Femur (tissue), 1 donor: ENCODE measurements around the gene CENPB.
"Not testable (repeated sequence)": the region's sequence is repeated elsewhere in the genome, so short reads cannot be mapped to it uniquely, and the experiment has no call there.

ENCODE experiments used
- DNase-seq: peaks from one replicate; pipeline ENCODE4 v3.0.0-alpha.2; 2017

Gene CENPB

DNA sequence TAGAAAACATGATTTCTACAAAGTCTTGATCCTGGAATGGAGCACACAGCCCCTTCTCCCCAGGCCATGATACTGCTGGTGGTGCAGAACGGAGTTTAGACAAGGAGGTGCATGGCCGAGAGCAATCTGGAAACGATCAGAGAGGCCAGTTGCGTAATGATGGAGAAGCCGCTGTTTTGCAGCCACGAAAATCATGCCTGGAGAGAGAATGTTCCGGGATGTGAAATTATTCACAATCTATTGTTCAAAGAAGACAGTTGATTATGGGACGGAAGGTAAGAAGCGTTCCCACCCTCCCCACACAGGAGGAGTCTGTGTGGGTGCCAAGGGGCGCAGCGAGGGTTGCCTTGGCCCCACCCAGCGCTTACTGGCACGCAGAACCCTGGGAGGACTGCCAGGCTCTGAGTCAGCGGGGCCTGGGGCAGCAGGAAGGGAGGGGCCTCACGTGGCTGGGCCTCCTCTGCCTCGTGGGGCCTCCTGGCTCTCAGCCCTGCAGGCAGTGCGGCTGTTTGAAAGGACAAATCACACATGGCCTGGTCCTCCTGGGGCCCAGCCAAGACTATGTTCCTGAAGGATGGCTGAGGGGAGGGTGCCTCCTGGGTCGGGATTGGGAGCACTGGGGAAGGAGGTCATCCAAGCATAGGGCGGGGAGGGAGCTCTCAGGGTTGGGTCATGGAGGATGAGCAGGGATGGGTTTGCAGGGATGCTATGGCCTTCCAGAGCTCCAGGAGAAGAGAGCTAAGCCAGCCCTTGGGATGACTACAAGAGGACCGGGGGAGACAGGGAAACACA lies 25.1 kb upstream of the CENPB start:
- peak; percentile 98 for DNase-seq

DNA sequence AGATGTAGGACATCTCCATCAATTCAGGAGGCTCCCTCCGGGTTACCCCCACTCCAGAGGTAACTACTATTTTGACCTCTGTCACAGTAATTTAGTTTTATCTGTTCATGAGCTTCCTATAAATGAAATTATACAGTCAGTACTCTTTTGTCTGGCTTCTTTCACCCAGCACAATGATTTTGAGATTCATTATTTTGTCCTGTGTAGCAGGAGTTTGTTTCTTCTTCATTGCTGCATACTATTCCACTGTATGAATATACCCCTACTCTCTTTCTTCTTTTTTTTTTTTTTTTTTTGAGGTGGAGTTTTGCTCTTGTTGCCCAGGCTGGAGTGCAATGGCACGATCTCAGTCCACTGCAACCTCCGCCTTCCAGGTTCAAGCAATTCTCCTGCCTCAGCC lies 22.0 kb upstream of the CENPB start:
- no peak for DNase-seq

DNA sequence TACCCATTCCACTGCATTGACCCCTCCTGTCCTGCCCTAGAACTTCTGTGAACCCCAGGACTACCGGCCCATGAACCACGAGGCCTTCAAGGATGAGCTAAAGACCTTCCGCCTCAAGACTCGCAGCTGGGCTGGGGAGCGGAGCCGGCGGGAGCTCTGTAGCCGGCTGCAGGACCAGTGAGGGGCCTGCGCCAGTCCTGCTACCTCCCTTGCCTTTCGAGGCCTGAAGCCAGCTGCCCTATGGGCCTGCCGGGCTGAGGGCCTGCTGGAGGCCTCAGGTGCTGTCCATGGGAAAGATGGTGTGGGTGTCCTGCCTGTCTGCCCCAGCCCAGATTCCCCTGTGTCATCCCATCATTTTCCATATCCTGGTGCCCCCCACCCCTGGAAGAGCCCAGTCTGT lies 18.2 kb upstream of the CENPB start:
- DNase-seq = peak; percentile 19

DNA sequence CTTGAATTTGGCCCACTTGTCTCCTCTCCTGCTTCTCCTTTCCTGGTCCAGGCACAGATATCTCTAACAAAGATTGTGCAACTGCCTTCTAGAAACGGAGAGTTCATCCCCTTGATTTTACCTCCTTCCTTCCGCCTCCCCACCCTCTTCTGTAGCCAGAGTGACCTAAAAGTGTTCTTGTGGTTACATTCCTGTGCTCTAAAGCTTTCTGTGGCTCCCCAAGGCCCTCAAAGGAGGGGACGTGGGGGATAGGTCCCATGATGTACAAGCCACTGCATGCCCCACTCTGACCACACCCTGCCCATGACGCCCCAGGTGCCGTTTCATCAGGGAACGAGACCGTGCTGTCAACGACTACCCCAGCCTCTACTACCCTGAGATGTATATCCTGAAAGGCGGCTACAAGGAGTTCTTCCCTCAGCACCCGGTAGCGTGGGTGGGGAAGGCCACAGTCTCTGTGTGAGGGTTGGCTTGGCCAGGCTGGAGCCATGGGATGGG lies 17.8 kb upstream of the CENPB start:
- DNase-seq = no peak

DNA sequence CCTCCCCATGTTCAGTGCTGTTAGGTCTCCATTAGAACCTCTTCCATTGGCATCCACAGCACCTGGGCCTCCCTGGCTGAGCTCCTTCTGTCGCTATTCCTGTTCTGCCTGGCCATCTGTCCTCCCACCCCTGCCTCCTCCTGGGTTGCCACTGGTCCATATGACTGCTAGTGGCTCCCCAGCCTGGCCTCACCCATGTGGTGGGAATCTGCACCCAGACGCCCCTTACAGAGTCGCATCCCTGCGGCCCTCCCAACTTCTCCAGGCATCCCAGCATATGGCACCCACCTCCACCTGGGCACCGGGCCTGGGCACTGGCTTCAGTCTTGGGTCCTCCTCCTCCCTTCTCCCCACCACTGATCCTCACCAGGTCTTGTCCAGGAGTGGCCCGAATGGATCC lies 17.3 kb upstream of the CENPB start:
- peak; percentile 10 for DNase-seq

DNA sequence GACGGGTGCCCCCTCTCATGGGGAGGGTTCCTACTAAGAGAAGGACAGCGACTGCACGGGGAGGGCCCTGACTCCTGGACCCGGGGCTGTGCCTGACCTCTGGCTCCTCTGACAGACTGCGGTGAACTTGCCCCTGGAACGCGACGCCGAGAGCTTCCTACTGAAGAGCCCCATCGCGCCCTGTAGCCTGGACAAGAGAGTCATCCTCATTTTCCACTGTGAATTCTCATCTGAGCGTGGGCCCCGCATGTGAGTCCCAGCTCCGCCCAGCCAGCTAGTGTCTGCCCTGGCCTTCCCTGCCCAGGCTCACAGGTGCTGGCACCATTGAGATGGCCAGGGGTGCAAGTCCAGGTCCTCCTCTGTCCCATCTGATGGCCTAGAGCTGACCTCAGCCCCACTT lies 16.7 kb upstream of the CENPB start:
- DNase-seq = peak; percentile 13

DNA sequence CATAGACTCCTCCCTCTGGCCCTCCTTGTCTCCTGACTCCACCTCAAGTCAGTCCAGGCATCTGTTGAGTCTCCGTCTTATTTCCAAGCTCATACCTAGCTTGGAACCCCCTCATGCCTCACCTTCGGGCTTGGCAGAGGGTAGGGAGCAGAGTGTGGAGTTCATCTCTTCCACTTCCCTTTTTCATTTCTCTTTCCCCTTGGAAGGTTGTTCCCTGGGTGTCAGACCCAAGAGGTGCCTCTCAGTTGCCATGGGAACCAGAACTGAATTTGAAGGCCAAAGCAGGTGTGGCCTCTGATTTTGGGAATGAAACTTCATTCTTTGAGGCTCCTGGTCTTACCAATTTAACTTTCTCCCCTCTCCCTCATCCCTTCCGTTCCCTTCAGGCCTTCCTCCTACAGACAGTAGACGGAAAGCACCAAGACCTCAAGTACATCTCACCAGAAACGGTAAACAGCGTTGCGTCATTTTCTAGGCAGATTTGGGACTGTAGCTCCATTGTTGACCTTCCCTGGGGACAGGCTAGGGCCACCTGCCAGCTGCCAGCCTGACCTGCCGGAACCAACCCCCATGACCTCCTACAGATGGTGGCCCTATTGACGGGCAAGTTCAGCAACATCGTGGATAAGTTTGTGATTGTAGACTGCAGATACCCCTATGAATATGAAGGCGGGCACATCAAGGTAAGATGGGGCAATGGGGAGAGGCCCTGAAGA lies 16.1 kb upstream of the CENPB start:
- DNase-seq = no peak

DNA sequence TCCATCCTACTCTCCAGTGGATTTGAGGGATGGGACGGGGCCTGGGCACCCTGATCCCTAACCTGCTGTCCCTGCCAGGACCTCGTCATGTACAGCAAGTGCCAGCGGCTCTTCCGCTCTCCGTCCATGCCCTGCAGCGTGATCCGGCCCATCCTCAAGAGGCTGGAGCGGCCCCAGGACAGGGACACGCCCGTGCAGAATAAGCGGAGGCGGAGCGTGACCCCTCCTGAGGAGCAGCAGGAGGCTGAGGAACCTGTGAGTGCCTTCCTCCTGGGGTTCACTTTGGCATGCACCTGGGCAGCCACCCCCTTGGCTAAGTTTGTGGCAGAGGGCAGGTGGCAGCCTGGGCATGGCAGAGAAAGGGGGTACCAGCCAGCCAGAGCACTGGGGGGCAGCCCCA lies 15.3 kb upstream of the CENPB start:
- no peak for DNase-seq

DNA sequence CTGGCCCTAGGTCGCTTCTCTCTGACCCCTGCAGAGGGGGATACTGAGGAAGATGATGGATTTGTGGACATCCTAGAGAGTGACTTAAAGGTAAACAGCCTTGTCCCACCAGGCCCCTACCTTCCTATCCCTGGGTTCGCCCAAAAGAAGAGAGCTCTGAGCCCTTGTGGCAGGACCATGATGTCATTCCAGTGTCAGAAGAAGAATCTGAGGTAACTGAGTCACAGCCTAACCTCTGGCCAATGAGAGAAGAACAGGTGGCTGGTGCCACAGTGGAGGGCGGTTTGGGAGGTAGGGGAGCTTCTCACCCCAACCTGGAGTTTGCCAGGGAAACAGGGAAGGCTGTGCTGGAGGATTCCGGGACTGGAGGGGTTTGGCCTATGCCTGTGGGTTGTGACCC lies 14.8 kb upstream of the CENPB start:
- no peak for DNase-seq

DNA sequence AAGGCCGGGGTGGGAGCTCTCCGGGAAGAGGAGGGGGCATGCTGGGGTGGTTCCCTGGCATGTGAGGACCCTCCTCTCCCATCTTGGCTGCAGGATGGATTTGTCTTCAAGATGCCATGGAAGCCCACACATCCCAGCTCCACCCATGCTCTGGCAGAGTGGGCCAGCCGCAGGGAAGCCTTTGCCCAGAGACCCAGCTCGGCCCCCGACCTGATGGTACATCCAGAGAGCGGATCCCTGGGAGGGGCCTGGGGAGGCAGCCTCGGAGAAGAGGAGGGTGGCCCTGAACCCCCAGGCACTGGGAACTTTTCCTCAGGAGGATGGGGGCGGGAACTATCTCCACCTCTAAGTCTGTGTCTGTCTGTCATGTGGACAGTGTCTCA lies 14.3 kb upstream of the CENPB start:
- DNase-seq = no peak

DNA sequence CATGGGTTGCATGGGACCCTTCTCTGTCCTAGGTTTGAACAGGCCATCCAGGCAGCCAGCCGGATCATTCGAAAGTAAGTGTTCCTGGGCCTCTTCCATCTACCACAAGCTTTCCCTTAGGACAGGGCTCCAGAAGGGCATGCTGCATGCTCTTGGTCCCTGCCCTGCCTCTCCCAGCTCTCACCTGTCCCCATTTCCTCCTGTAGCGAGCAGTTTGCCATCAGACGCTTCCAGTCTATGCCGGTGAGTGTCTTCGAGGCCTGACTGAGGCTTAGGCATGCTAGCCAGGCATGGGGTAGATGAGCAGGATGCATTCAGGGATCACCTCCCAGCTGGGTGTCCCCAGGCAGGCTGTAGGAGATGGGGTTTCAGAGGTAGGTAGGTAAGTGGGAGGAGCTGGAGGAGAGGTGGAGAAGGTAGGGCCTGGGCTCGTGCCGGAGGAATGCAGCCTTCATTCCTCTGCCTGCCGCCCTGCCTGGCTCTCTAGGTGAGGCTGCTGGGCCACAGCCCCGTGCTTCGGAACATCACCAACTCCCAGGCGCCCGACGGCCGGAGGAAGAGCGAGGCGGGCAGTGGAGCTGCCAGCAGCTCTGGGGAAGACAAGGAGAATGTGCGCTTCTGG lies 13.8 kb upstream of the CENPB start:
- DNase-seq = peak; percentile 12

DNA sequence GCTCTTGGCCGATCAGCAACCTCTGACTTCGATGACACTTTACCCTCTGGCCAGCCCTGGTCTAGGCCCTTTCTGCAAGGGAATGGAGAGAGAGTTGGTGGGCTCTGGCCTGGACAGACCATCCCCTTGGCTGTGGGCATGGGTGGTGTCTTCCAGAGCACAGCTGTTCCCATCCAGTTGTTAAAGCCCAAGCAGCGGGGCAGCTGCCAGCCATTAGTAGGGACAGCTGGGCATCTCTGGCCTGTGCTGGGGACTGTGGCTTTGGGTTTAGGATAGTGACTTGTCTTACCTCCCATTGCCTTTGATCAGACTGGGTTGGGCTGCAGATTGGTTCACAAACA lies 12.3 kb upstream of the CENPB start:
- DNase-seq = peak; percentile 76

DNA sequence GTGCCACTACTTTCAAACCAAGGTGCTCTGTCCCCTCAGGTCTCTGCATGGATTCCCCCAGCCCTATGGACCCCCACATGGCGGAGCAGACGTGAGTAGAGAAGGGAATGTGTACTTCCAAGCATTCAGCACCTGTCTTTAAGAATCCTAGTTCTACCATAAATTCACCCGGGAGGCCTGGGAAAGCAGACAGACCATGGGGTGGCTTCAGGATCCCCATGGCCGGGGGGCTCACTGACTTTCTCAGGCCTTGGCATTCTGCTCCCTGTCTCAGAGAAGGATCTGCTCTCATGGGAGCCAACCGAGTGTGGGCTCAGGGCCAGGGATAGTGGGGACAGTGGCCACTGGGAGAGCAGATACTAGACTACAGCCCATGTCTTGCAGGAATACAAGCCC lies 11.8 kb upstream of the CENPB start:
- DNase-seq = no peak

DNA sequence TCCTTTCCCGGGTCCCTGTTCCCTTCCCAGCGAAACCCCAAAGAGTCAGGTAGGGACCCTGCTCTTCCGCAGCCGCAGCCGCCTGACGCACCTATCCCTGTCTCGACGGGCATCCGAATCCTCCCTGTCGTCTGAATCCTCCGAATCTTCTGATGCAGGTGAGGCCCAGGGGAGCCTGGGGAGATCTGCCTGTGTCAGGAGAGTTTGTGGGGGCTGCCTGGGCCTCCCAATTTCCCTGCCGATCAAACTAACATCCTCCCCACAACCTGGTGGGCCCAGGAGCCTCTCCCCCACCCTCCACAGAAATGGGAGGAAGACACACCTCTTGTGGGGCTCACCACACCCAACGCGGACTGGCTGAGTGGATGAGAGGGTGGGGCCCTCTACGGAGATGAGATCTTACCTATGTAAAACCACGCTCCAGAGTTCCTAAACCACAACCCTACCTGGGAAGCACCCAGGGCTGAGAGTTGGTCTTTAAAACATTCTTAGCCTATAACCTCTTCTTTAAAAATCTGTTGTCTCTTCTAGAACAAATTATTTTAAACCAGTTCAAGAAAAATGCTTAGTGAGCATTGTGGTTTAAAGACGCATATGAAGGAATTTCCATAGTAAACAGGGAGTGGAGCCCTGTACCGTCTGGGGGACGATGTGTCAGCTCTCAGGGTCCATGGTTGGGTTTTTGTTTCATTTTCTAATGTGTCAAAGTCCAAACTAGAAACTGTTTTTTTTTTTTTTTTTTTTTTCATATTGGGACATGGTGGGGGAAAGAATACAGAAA lies 11.2 kb upstream of the CENPB start:
- DNase-seq = no peak

DNA sequence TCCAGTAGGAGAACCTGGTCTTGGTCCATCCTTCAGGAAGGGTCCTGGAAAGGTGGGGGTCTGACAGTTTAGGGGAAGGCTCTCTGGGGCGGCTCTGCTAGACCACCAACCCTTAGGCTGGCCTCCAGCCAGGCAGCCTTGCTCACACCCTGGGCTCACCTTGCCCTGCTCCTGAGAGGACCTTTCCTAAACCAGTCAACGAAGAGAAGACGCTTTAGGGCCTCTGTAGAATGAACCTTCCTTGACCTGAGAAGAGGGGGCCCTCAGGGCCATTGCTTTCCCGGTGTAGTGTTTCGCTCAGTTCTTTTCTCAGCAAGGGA lies 10.6 kb upstream of the CENPB start:
- DNase-seq = no peak

DNA sequence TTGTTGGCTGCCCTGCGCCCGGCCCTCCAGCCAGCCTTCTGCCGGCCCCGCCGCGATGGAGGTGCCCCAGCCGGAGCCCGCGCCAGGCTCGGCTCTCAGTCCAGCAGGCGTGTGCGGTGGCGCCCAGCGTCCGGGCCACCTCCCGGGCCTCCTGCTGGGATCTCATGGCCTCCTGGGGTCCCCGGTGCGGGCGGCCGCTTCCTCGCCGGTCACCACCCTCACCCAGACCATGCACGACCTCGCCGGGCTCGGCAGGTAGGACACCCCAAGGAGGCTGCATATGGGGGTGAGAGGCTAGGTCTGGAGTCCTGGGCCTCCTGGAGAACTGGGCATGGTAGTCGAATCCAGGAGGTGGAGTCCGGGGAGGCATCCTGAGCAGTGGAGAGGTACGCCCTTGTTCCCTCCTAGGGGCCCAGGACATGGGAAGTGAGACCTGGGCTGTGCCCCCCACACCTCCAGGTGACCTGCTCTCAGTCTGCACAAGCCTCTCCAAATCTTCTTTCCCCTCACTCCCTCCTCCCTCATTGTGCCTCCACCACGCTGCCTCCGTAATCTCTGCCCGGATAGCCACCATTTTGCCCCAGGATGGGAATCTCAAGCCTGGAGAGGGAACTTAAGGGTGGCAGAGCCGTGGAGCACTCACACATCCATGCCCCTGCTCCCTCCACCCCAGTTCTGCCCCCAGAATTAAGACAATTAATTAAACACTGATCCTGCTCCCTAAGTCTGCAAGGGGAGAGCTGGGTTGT lies 10.1 kb upstream of the CENPB start:
- DNase-seq = no peak

DNA sequence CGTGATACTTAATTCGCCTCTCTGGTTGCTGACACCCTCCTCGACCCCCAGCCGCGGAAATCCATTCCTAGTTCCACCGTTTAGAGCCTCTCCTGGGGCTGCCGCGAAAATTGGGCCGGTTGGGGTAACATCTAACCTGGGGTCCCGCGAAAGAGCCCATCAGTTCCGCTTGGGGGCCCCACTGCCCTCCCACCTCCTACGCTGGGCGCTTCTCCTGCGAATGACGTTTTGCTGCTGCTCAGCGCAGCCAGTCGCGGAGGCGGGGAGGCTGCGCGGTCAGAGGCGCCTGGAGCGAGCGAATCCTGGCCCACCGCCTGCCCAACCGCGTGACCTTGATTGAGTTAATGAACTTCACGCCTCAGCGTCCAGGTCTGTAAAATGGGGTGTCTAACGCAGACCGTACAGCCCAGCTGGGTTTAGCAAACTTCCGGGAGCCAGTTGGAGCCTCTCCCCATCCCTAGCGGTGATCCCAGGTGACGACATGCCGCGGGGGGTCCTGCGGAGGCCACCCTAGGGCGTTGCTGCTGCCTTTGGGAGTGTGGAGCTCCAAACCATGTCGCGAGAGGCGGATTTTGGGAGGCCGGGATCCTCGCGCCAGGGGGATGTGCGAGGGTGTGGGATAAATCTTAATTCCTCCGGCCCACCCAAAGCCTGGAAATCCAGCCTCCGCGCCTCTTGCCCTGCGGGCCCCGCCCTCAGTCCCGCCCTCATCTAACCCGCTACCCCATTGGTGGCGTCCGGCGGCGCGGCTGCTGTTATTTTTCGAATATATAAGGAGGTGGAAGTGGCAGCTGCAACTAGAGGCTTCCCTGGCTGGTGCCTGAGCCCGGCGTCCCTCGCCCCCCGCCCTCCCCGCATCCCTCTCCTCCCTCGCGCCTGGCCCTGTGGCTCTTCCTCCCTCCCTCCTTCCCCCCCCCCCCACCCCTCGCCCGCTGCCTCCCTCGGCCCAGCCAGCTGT lies 9.2 kb upstream of the CENPB start, which contains the start of gene CDC25B:
Gene CDC25B (plus strand): TSS at position 800 of the 958 bp plus-strand sequence. CDS start 222 bp downstream, outside the sequence.
- peak; percentile 97 for DNase-seq

DNA sequence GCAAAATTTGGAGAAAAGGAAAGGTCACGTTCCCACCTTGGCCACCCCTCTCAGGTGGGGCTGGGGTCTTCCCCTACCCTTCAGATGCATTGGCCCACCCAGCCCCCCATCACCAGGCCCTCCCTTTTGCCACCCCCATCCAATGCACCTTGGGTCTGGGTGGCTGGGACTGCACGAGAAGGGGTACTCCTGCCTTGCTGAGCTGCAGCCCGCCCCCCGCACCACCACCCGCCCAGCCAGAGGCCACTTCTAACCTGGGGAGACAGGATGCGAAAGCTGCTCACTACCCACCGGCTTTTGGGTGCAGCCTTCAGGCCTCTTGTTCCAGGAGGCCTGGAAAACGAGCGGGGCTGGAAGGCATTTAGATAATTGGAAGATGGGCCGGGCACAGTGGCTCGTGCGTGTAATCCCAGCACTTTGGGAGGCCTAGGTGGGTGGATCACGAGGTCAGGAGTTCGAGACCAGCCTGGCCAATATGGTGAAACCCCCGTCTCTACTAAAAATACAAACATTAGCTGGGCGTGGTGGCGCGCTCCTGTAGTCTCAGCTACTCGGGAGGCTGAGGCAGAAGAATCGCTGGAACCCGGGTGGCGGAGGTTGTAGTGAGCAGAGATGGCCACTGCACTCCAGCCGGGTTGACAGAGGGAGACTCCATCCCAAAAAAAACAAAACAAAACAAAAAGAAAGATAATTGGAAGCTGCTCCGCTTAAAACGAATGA lies 8.3 kb upstream of the CENPB start:
- no peak for DNase-seq

DNA sequence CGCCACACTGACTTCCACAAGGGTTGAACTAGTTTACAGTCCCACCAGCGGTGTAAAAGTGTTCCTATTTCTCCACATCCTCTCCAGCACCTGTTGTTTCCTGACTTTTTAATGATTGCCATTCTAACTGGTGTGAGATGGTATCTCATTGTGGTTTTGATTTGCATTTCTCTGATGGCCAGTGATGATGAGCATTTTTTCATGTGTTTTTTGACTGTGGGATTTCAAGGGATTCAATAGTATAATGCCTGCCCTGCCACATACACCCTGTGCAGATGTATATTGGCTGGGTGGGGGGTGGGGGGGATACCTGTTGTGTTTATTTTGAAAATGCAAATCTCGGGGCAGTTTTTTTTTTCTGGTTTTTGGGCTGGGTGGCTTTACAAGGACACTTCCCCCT lies 7.6 kb upstream of the CENPB start:
- DNase-seq = not testable (repeated sequence)

DNA sequence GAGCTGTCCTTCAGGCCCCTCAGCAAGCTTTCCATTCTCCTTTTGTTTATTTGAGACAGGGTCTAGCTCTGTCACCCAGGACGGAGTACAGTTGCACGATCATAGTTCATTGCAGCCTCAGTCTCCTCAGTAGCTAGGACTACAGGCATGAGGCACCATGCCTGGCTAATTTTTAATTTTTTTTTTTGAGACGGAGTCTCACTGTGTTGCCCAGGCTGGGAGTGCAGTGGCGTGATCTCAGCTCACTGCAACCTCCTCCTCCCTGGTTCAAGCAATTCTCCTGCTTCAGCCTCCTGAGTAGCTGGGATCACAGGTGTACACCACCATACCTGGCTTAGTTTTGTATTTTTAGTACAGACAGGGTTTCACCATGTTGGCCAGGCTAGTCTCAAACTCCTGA lies 2.7 kb upstream of the CENPB start:
- DNase-seq = not testable (repeated sequence)
